HepG2 (cell line): ENCODE data around the gene ZNF644. TPM values are rescaled to one million over a fixed set of nuclear protein-coding genes. Genes with fewer than 3 reads are reported as not detected.

Experiments
- ATAC-seq: fragments of 200-7000 bp; cut with Tn5 transposase; 3 replicates; pipeline ENCODE4 v1.9.1; 2020; ENCODE audit warnings: mild to moderate bottlenecking, moderate library complexity
- BruUV-seq: library from RNA; stranded (reverse); fragments of 400-500 nt; replicated peaks from 2 replicates; lab custom pipeline; 2021; lab: Mats Ljungman, UMichigan
- CTCF ChIA-PET: fragments of 300-600 bp; formaldehyde crosslinking; extraction: SDS; loops from one replicate; lab custom pipeline; 2021; ENCODE audit warnings: low total read pairs, inconsistent platforms, low intra/inter-chr PET ratio; lab: Yijun Ruan, JAX
- POLR2A ChIA-PET: fragments of 350-600 bp; sonication (Branson Sonifier 250); formaldehyde crosslinking; loops from one replicate; lab custom pipeline; 2020; ENCODE audit warnings: antibody characterized with exemption, inconsistent platforms; lab: Yijun Ruan, JAX
- DNase-seq: peaks from one replicate; pipeline ENCODE4 v3.0.0-alpha.2; 2015; ENCODE audit warnings: low spot score
- FAIRE-seq: peaks from 3 replicates; lab custom pipeline; 2011; peaks lifted over from hg19 to GRCh38; lab: Jason Lieb, UNC
- H2AFZ ChIP-seq: one replicate; pipeline ENCODE4 v1.6.1; 2011; ENCODE audit warnings: low read length, inconsistent platforms
- H3K27ac ChIP-seq: fragments of 300-600 bp; 3 replicates; pipeline ENCODE4 v1.8.0; 2011; ENCODE audit warnings: mixed run types, mild to moderate bottlenecking, mixed read lengths, low read length, inconsistent platforms; ENCODE audit not compliant: insufficient read depth; ENCODE audit errors: extremely low read length
- H3K27me3 ChIP-seq, 2 experiments: fragments of 200-600 bp in 1 of 2; 2 replicates in 1 of 2; 3 replicates in 1 of 2; pipeline versions ENCODE4 v1.6.0 to v1.8.0; 2011; ENCODE audit warnings: low read length in 2 of 2, mild to moderate bottlenecking in 2 of 2, moderate library complexity in 2 of 2, inconsistent platforms in 1 of 2; ENCODE audit not compliant: insufficient read depth in 2 of 2, control insufficient read depth in 1 of 2
- H3K36me3 ChIP-seq, 2 experiments: fragments of 200-600 bp in 1 of 2; replicated peaks in 1 of 2; 2 replicates in 1 of 2; 3 replicates in 1 of 2; pipeline versions ENCODE4 v1.5.1 to v1.8.0; 2011; ENCODE audit warnings: low read length in 2 of 2, inconsistent platforms in 1 of 2; ENCODE audit not compliant: insufficient read depth in 2 of 2, control insufficient read depth in 1 of 2
- H3K4me1 ChIP-seq: 2 replicates; pipeline ENCODE4 v1.5.1; 2012; ENCODE audit warnings: low read length, inconsistent platforms; ENCODE audit not compliant: insufficient read depth
- H3K4me2 ChIP-seq: 2 replicates; pipeline ENCODE4 v1.6.0; 2011; ENCODE audit warnings: low read depth, low read length, inconsistent platforms
- H3K4me3 ChIP-seq, 3 experiments: fragments of 200-600 bp in 1 of 3; sonication (generic), shearing (Covaris generic) in 1 of 3; replicated peaks in 1 of 3; 2 replicates each; pipeline ENCODE4 v1.5.1; 2011 to 2016; ENCODE audit warnings: low read length in 3 of 3, inconsistent platforms in 2 of 3, low read depth in 2 of 3, mild to moderate bottlenecking in 2 of 3, control low read depth in 1 of 3, mixed read lengths in 1 of 3; ENCODE audit not compliant: insufficient read depth in 1 of 3
- H3K79me2 ChIP-seq: one replicate; pipeline ENCODE4 v1.6.1; 2011; ENCODE audit warnings: low read length, inconsistent platforms; ENCODE audit not compliant: insufficient read depth
- H3K9ac ChIP-seq: 2 replicates; pipeline ENCODE4 v1.6.0; 2011; ENCODE audit warnings: mild to moderate bottlenecking, low read depth, low read length, inconsistent platforms; ENCODE audit not compliant: insufficient read depth
- H3K9me3 ChIP-seq: 2 replicates; pipeline ENCODE4 v1.5.1; 2012; ENCODE audit warnings: mild to moderate bottlenecking, low read length
- H4K20me1 ChIP-seq: 2 replicates; pipeline ENCODE4 v1.6.0; 2011; ENCODE audit warnings: inconsistent platforms, mild to moderate bottlenecking, low read length, moderate library complexity; ENCODE audit not compliant: insufficient read depth
- ATF2 ChIP-seq: sonication (generic); formaldehyde crosslinking; IDR thresholded peaks from 2 replicates; pipeline ENCODE4 v1.4.0; 2020; ENCODE audit warnings: missing genetic modification reagents
- CEBPZ ChIP-seq: IDR thresholded peaks from 2 replicates; pipeline ENCODE4 v1.6.1; 2012; ENCODE audit warnings: low read length, improper control_type of control experiment
- ELF3 ChIP-seq: IDR thresholded peaks from 2 replicates; pipeline ENCODE4 v1.6.1; 2016; ENCODE audit warnings: missing genetic modification reagents, missing compliant biosample characterization
- FOSL1 ChIP-seq: sonication (generic); formaldehyde crosslinking; IDR thresholded peaks from 2 replicates; pipeline ENCODE4 v1.9.0; 2021; ENCODE audit warnings: missing genetic modification reagents, borderline replicate concordance
- SMARCE1 ChIP-seq: fragments of 450-650 bp; IDR thresholded peaks from 2 replicates; pipeline ENCODE4 v1.6.1; 2017; ENCODE audit warnings: borderline replicate concordance
- STAG1 ChIP-seq: sonication (generic); formaldehyde crosslinking; IDR thresholded peaks from 2 replicates; pipeline ENCODE4 v1.4.0; 2020; ENCODE audit warnings: missing genetic modification reagents
- TMF1 ChIP-seq: sonication (generic); formaldehyde crosslinking; IDR thresholded peaks from 2 replicates; pipeline ENCODE4 v1.8.1; 2022; ENCODE audit warnings: low read depth, missing genetic modification reagents
- ZKSCAN8 ChIP-seq: IDR thresholded peaks from 2 replicates; pipeline ENCODE4 v1.6.1; 2016; ENCODE audit warnings: borderline replicate concordance, missing genetic modification reagents, missing compliant biosample characterization
- WGBS: methylation state at CpG from one replicate; pipeline ENCODE4 v1.1.6; 2017; ENCODE audit warnings: low lambda C conversion rate; 5-methylcytosine and 5-hydroxymethylcytosine counted together
- in situ Hi-C: cut with HindIII; loops from 2 replicates; pipeline ENCODE4 v1.10.0; 2017; ENCODE audit warnings: low pct_unique_long_range_greater_than_20kb; ENCODE audit not compliant: extremely low pct_ligation_motif_present
- intact Hi-C: fragments of 100-400 bp; cut with micrococcal nuclease; formaldehyde crosslinking; loops from one replicate; pipeline ENCODE4 v1.10.0; 2022; ENCODE audit not compliant: unreplicated experiment
- polyA plus RNA-seq, 8 experiments: library from polyadenylated mRNA; depleted of rRNA in 3 of 8; stranded (reverse) in 7 of 8; unstranded in 1 of 8; fragments of >200 nt; fragmentation: Illumina TruSeq in 4 of 8; extraction: Trizol in 4 of 8; gene quantifications; 2 replicates each; pipeline versions ENCODE4 v1.2.1 to v1.2.3, GENCODE V29; 2011 to 2016; ENCODE audit warnings: low read depth in 4 of 8, missing spikeins in 1 of 8, mixed read lengths in 1 of 8; ENCODE audit not compliant: insufficient read depth in 1 of 8
- total RNA-seq, 5 experiments: library from RNA; depleted of rRNA; stranded (reverse); fragments of >200 nt; fragmentation: Illumina TruSeq; extraction: Trizol; gene quantifications; 2 replicates each; pipeline ENCODE4 v1.2.3, GENCODE V29; 2016; ENCODE audit warnings: low read depth in 1 of 5
- TF ChIP-seq, protein P1 (sequence below): sonication (generic); formaldehyde crosslinking; IDR thresholded peaks from 2 replicates; pipeline ENCODE4 v1.8.0; 2022; ENCODE audit warnings: mild to moderate bottlenecking, missing genetic modification reagents; ENCODE audit not compliant: insufficient replicate concordance
- TF ChIP-seq, protein P2 (sequence below): sonication (generic); formaldehyde crosslinking; IDR thresholded peaks from 2 replicates; pipeline ENCODE4 v1.5.0; 2020; ENCODE audit warnings: mild to moderate bottlenecking, missing genetic modification reagents
- TF ChIP-seq, protein P3 (sequence below): conservative IDR thresholded peaks from 2 replicates; pipeline ENCODE4 v1.6.1; 2018; ENCODE audit warnings: missing genetic modification reagents

The ZNF644 gene
- total and polyA plus RNA-seq, 2 of the 13 experiments (the other 11 are each of a cell fraction or from before 2014, with no cell fraction given), result 17.7 to 51.7 TPM

- TF ChIP-seq ELF3 (CRISPR knock-in tag) (no peak), CEBPZ (no peak)
Measured at GRCh38 chr1:90977522-90977921, 44.3 kb downstream of the ZNF644 start (continued).

- H3K9me3 ChIP-seq, result no peaks in the 10 kb centered on the region
- ATAC-seq (no peak), DNase-seq (no peak), FAIRE-seq (no peak)
- H3K79me2 ChIP-seq, result peaks cover 36% of the 10 kb centered on the region
- H3K27ac ChIP-seq, result no peak overlapping the region
- H3K9ac ChIP-seq, result no peak overlapping the region
- no peak overlapping the region for H2AFZ ChIP-seq
- H3K4me2 ChIP-seq, result no peak overlapping the region
- peaks cover 3 to 22% of the 10 kb centered on the region in 2 experiments; a peak in 4 of 5 replicates for H3K36me3 ChIP-seq
- no peaks in the 10 kb centered on the region for H3K27me3 ChIP-seq
- no TSS peak for BruUV-seq
- H3K4me3 ChIP-seq, result no peak overlapping the region
- WGBS, result 100% methylated on average over 5 of the region's 5 CpGs
- no peaks in the 10 kb centered on the region for H3K4me1 ChIP-seq
- in situ Hi-C loops, result no loop called here
- CTCF ChIA-PET, result no interaction called here
- POLR2A ChIA-PET, result no interaction called here
- H4K20me1 ChIP-seq, result peaks cover 13% of the 10 kb centered on the region
- intact Hi-C loops, result no loop called here
- TF ChIP-seq, protein P1, sequence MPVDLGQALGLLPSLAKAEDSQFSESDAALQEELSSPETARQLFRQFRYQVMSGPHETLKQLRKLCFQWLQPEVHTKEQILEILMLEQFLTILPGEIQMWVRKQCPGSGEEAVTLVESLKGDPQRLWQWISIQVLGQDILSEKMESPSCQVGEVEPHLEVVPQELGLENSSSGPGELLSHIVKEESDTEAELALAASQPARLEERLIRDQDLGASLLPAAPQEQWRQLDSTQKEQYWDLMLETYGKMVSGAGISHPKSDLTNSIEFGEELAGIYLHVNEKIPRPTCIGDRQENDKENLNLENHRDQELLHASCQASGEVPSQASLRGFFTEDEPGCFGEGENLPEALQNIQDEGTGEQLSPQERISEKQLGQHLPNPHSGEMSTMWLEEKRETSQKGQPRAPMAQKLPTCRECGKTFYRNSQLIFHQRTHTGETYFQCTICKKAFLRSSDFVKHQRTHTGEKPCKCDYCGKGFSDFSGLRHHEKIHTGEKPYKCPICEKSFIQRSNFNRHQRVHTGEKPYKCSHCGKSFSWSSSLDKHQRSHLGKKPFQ (CRISPR knock-in tag), result no peak
- TF ChIP-seq FOSL1 (CRISPR knock-in tag) (no peak), TMF1 (CRISPR knock-in tag) (no peak), SMARCE1 (no peak), STAG1 (CRISPR knock-in tag) (no peak), ATF2 (CRISPR knock-in tag) (no peak), ZKSCAN8 (CRISPR knock-in tag) (no peak)
- TF ChIP-seq, protein P2, sequence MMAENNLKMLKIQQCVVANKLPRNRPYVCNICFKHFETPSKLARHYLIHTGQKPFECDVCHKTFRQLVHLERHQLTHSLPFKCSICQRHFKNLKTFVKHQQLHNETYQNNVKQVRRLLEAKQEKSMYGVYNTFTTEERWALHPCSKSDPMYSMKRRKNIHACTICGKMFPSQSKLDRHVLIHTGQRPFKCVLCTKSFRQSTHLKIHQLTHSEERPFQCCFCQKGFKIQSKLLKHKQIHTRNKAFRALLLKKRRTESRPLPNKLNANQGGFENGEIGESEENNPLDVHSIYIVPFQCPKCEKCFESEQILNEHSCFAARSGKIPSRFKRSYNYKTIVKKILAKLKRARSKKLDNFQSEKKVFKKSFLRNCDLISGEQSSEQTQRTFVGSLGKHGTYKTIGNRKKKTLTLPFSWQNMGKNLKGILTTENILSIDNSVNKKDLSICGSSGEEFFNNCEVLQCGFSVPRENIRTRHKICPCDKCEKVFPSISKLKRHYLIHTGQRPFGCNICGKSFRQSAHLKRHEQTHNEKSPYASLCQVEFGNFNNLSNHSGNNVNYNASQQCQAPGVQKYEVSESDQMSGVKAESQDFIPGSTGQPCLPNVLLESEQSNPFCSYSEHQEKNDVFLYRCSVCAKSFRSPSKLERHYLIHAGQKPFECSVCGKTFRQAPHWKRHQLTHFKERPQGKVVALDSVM, result no peak
- TF ChIP-seq, protein P3, sequence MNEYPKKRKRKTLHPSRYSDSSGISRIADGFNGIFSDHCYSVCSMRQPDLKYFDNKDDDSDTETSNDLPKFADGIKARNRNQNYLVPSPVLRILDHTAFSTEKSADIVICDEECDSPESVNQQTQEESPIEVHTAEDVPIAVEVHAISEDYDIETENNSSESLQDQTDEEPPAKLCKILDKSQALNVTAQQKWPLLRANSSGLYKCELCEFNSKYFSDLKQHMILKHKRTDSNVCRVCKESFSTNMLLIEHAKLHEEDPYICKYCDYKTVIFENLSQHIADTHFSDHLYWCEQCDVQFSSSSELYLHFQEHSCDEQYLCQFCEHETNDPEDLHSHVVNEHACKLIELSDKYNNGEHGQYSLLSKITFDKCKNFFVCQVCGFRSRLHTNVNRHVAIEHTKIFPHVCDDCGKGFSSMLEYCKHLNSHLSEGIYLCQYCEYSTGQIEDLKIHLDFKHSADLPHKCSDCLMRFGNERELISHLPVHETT, result no peak
Measured at GRCh38 chr1:90973897-90974798, 47.7 kb downstream of the ZNF644 start.
